ENCODE data around the gene TMIGD3.

DNA sequence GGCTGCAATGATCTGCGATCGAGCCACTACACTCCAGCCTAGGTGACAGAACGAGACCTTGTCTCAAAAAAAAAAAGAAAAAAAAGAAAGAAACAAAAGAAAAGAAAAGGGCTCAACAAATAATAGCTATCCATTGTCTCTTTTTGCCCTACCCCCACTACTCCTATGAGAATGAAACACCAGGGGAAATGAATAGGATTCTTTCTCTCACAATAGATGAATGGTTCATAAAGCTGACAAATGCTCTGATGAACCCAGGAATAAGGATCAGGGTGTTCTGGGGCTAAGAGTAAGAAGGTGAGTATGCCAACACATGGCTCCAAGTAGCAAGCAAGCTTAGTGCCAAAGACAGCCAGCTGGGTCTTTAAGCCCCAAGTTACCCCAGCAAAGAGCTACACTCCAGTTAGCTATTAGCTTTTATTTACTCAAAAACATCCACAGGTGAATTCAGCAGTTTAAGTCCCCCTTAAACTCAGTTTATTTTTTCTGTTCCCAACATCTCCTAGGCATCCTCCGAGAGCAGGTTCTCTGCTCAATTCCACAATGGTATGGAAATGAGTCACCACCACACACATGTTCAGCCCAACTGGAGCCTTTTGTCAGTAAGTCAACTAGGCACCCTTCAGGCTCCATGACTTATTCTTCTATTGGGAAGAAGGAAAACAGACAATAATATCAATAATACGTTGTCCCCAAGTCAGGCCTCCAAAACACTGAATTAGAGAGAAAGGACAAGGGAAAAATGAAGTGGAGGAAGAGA lies 4.2 kb downstream of the TMIGD3 start:
- no peak for TF ChIP-seq SIN3A (IDR thresholded peaks at IDR 0.05; ENCODE audit: borderline replicate concordance, insufficient read depth, low read depth, low read length)
- no peak for TF ChIP-seq CTCF (IDR thresholded peaks at IDR 0.05)
- TF ChIP-seq REST (IDR thresholded peaks at IDR 0.05; ENCODE audit: insufficient read depth in 1 of 2, low read depth in 2 of 2, low read length in 1 of 2) = no peak
